OCI-LY7 (cell line): ENCODE measurements around the gene AGMO. TPM values are rescaled to one million over a fixed set of nuclear protein-coding genes. Genes with fewer than 3 reads are reported as not detected.

Experiments used
- BruUV-seq: library from RNA; stranded (reverse); fragments of 400-500 nt; replicated peaks from 2 replicates; lab custom pipeline; 2021; lab: Mats Ljungman, UMichigan
- CTCF ChIA-PET: fragments of 300-600 bp; sonication (Branson Sonifier 250); formaldehyde crosslinking; loops from one replicate; lab custom pipeline; 2022; ENCODE audit warnings: antibody characterized with exemption; ENCODE audit not compliant: unreplicated experiment; lab: Charles Lee
- POLR2A ChIA-PET: fragments of 300-600 bp; sonication (Branson Sonifier 250); formaldehyde crosslinking; loops from one replicate; lab custom pipeline; 2022; ENCODE audit warnings: antibody characterized with exemption; lab: Charles Lee
- DNase-seq: peaks from one replicate; pipeline ENCODE4 v3.0.0-alpha.2; 2015; ENCODE audit warnings: low spot score
- H2AFZ ChIP-seq: fragments of 200-600 bp; sonication (generic), shearing (Covaris generic); 2 replicates; pipeline ENCODE4 v1.6.1; 2014; ENCODE audit warnings: mild to moderate bottlenecking, antibody characterized with exemption, low read length, moderate library complexity
- H3K27ac ChIP-seq: fragments of 200-600 bp; sonication (generic); 2 replicates; pipeline ENCODE4 v1.5.1; 2014; ENCODE audit warnings: mixed run types, low read depth, mild to moderate bottlenecking, moderate library complexity, low read length, inconsistent platforms; ENCODE audit not compliant: poor library complexity, severe bottlenecking
- H3K36me3 ChIP-seq: fragments of 200-600 bp; sonication (generic); 2 replicates; pipeline ENCODE4 v1.6.1; 2014; ENCODE audit warnings: mild to moderate bottlenecking, antibody characterized with exemption, low read length, moderate library complexity, mixed read lengths; ENCODE audit not compliant: insufficient read depth
- H3K4me1 ChIP-seq: fragments of 200-600 bp; sonication (generic); 2 replicates; pipeline ENCODE4 v1.5.1; 2014; ENCODE audit warnings: mild to moderate bottlenecking, low read length; ENCODE audit not compliant: insufficient read depth, poor library complexity, severe bottlenecking
- H3K4me2 ChIP-seq: fragments of 200-600 bp; sonication (generic); 2 replicates; pipeline ENCODE4 v1.6.1; 2014; ENCODE audit warnings: mild to moderate bottlenecking, low read length
- H3K4me3 ChIP-seq: fragments of 200-600 bp; sonication (generic); 2 replicates; pipeline ENCODE4 v1.5.1; 2014; ENCODE audit warnings: mild to moderate bottlenecking, low read depth, low read length; ENCODE audit not compliant: poor library complexity, severe bottlenecking
- H3K79me2 ChIP-seq: fragments of 200-600 bp; sonication (generic); 2 replicates; pipeline ENCODE4 v1.6.1; 2016; ENCODE audit warnings: low read depth, mild to moderate bottlenecking, low read length, moderate library complexity, mixed read lengths; ENCODE audit not compliant: insufficient read depth
- H3K9me2 ChIP-seq: fragments of 200-600 bp; sonication (generic); 2 replicates; pipeline ENCODE4 v1.6.1; 2016; ENCODE audit warnings: mild to moderate bottlenecking, low read length, mixed read lengths; ENCODE audit not compliant: insufficient read depth
- H3K9me3 ChIP-seq: fragments of 200-600 bp; sonication (generic); 2 replicates; pipeline ENCODE4 v1.6.1; 2014; ENCODE audit warnings: mild to moderate bottlenecking, mixed run types, low read length, mixed read lengths
- H4K20me1 ChIP-seq: fragments of 200-600 bp; sonication (generic); 2 replicates; pipeline ENCODE4 v1.6.1; 2014; ENCODE audit warnings: mild to moderate bottlenecking, antibody characterized with exemption, low read length, moderate library complexity, mixed read lengths; ENCODE audit not compliant: insufficient read depth
- EZH2phosphoT487 ChIP-seq: fragments of 200-600 bp; sonication (generic); IDR thresholded peaks from 2 replicates; pipeline ENCODE4 v1.6.1; 2018; ENCODE audit warnings: low read depth, borderline replicate concordance, mild to moderate bottlenecking, mixed run types, antibody characterized with exemption, low read length, moderate library complexity, mixed read lengths
- intact Hi-C: fragments of 100-400 bp; cut with micrococcal nuclease; formaldehyde crosslinking; loops from one replicate; pipeline ENCODE4 v1.10.0; 2022; ENCODE audit not compliant: unreplicated experiment
- total RNA-seq, 2 experiments: library from RNA; depleted of rRNA in 1 of 2; stranded (reverse); fragments of >200 nt in 1 of 2; shearing (Covaris generic) in 1 of 2; gene quantifications; 2 replicates each; pipeline ENCODE4 v1.2.3, GENCODE V29; 2014 to 2022
- TF ChIP-seq, protein P1 (sequence below): fragments of 200-600 bp; sonication (generic); conservative IDR thresholded peaks from 2 replicates; pipeline ENCODE4 v1.5.1; 2014; ENCODE audit warnings: mild to moderate bottlenecking, antibody characterized with exemption, low read length, moderate library complexity, mixed read lengths

The AGMO gene
- total RNA-seq, 2 experiments from 2014 or later: not detected

DNA sequence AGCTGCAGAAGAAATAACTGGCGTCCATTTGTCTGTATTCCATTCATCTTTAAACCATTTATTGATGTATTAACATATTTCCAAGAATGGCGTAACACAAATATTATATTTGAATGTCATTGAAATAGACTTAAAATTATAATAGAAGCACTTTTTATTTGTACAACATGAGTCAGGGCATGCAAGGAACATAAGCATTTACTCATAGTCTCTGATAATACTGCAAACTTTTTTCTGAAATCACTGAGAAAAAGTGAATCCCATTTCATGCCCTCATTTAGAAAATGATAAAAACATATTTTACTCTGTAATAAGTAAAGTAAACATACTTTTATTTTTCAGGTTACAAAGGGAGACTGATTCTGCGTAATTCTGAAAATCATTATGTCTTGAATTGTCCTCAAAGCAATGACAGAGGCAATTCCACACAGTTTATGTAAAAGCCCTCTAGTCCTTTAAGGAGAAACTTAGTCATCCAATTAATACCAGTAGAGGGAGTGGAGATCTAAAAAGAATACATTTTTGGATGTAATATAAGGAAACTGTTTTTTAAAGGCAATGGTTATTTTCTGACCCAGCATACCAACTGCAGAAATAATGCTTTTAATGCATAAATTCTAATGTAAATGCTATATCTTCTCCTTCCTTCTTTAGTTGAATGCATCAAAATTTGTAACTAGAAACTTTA, 58.1 kb downstream of the AGMO start:
- Histone ChIP-seq H3K4me1 (no peaks in the 10 kb centered on the region), H3K36me3 (no peaks in the 10 kb centered on the region), H4K20me1 (no peaks in the 10 kb centered on the region), H3K9me2 (no peaks in the 10 kb centered on the region), H3K4me3 (no peak overlapping the region), H3K9me3 (no peaks in the 10 kb centered on the region), H3K79me2 (no peaks in the 10 kb centered on the region), H3K4me2 (no peak overlapping the region), H3K27ac (no peak overlapping the region), H2AFZ (no peak overlapping the region)
- no peak for DNase-seq
- POLR2A ChIA-PET: no interaction called here
- BruUV-seq: no TSS peak
- CTCF ChIA-PET: no interaction called here
- TF ChIP-seq, protein P1, sequence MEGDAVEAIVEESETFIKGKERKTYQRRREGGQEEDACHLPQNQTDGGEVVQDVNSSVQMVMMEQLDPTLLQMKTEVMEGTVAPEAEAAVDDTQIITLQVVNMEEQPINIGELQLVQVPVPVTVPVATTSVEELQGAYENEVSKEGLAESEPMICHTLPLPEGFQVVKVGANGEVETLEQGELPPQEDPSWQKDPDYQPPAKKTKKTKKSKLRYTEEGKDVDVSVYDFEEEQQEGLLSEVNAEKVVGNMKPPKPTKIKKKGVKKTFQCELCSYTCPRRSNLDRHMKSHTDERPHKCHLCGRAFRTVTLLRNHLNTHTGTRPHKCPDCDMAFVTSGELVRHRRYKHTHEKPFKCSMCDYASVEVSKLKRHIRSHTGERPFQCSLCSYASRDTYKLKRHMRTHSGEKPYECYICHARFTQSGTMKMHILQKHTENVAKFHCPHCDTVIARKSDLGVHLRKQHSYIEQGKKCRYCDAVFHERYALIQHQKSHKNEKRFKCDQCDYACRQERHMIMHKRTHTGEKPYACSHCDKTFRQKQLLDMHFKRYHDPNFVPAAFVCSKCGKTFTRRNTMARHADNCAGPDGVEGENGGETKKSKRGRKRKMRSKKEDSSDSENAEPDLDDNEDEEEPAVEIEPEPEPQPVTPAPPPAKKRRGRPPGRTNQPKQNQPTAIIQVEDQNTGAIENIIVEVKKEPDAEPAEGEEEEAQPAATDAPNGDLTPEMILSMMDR: no peak
- TF ChIP-seq EZH2phosphoT487: no peak
- intact Hi-C loops: no loop called here

DNA sequence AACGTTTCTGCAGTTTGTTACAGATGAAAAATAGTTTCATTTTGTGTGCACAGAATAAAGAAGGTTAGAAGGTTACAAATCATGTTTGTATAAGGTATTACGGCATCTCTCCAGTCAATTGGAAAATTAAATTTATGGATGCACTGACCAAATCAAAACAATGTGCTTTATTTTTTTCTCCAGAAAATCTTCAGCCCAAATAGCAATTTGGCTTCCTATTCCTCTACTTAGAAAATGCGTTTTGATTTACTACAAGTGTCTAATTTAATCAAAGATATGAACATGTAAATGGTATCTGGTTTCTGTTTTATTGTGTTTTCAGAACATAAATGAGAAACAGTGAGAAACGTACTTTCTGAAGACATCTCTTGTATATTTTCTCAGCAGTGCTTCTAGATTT, 63.4 kb downstream of the AGMO start:
- ChIA-PET POLR2A (no interaction called here), CTCF (no interaction called here)
- TF ChIP-seq, protein P1: no peak
- TF ChIP-seq EZH2phosphoT487: no peak
- no peaks in the 10 kb centered on the region for H3K4me1 ChIP-seq
- H3K4me2 ChIP-seq: no peak overlapping the region
- H3K9me3 ChIP-seq: no peaks in the 10 kb centered on the region
- no peak for DNase-seq
- intact Hi-C loops: no loop called here
- H3K27ac ChIP-seq: no peak overlapping the region
- no peaks in the 10 kb centered on the region for H3K79me2 ChIP-seq
- no peaks in the 10 kb centered on the region for H3K36me3 ChIP-seq
- no peak overlapping the region for H2AFZ ChIP-seq
- BruUV-seq: no TSS peak
- H3K4me3 ChIP-seq: no peak overlapping the region
- no peaks in the 10 kb centered on the region for H3K9me2 ChIP-seq
- no peaks in the 10 kb centered on the region for H4K20me1 ChIP-seq

DNA sequence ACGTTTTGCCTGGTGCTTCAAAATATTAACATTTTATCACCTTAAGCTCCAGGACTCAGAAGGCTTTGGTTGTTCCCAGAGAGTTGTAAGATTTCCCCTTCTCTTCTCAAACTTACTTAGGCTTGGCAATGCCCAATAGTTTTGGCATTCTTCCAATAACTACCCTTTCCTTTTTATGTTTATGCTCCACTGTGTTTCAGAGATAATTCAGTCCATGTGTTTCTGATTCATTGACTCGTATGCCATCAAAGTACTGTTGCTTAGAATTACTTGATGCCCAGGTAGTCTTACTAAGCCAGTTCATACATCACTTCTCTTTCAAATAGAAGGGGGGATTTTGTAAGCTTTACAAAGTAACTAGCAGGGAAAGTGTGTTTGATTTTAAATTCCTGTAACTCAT, 66.6 kb downstream of the AGMO start:
- Histone ChIP-seq H3K4me2 (no peak overlapping the region), H3K36me3 (no peaks in the 10 kb centered on the region), H3K27ac (no peak overlapping the region), H3K9me2 (no peaks in the 10 kb centered on the region), H2AFZ (no peak overlapping the region), H3K9me3 (no peaks in the 10 kb centered on the region), H4K20me1 (no peaks in the 10 kb centered on the region), H3K4me1 (no peaks in the 10 kb centered on the region), H3K79me2 (no peaks in the 10 kb centered on the region), H3K4me3 (no peak overlapping the region)
- no peak for DNase-seq
- TF ChIP-seq EZH2phosphoT487: no peak
- TF ChIP-seq, protein P1: no peak
- POLR2A ChIA-PET: interaction anchor here (0.7 kb wide), 1 partner anchor 14 kb away, joined by 4 read pairs; no protein-coding TSS in a partner anchor
- intact Hi-C loops: no loop called here
- no TSS peak for BruUV-seq
- CTCF ChIA-PET: no interaction called here
